Trophoblast cell (in vitro differentiated cells and primary cell): ENCODE data around the gene KIF5A.
A peak's percentile ranks its signal among the peaks of the same experiment; 100 is the strongest.

ENCODE experiments used
- DNase-seq, 2 donors: peaks; one replicate each; pipeline ENCODE4 v3.0.0-alpha.2; 2016
- H2AFZ ChIP-seq: 2 replicates; pipeline ENCODE4 v1.6.1; 2013; ENCODE audit warnings: low read length, moderate library complexity, mild to moderate bottlenecking; ENCODE audit not compliant: insufficient read depth, poor library complexity
- H2AK5ac ChIP-seq: 2 replicates; pipeline ENCODE4 v1.6.1; 2013; ENCODE audit warnings: mild to moderate bottlenecking, low read length
- H2BK120ac ChIP-seq: 2 replicates; pipeline ENCODE4 v1.6.1; 2013; ENCODE audit warnings: low read length, mild to moderate bottlenecking, moderate library complexity; ENCODE audit not compliant: insufficient read depth, poor library complexity
- H2BK12ac ChIP-seq: 2 replicates; pipeline ENCODE4 v1.6.1; 2013; ENCODE audit warnings: mild to moderate bottlenecking, low read length, moderate library complexity
- H2BK5ac ChIP-seq: 2 replicates; pipeline ENCODE4 v1.6.1; 2013; ENCODE audit warnings: low read length, low read depth, moderate library complexity, mild to moderate bottlenecking; ENCODE audit not compliant: poor library complexity
- H3K14ac ChIP-seq: 2 replicates; pipeline ENCODE4 v1.6.1; 2013; ENCODE audit warnings: mild to moderate bottlenecking, low read length
- H3K18ac ChIP-seq: 2 replicates; pipeline ENCODE4 v1.6.1; 2013; ENCODE audit warnings: mild to moderate bottlenecking, low read length
- H3K23ac ChIP-seq: 2 replicates; pipeline ENCODE4 v1.6.1; 2013; ENCODE audit warnings: low read length
- H3K27ac ChIP-seq: 2 replicates; pipeline ENCODE4 v1.5.1; 2013; ENCODE audit warnings: low read depth, mild to moderate bottlenecking, inconsistent platforms, low read length, moderate library complexity
- H3K27me3 ChIP-seq: 2 replicates; pipeline ENCODE4 v1.6.1; 2013; ENCODE audit warnings: inconsistent platforms, mild to moderate bottlenecking, low read length, moderate library complexity; ENCODE audit not compliant: insufficient read depth
- H3K36me3 ChIP-seq, 2 experiments: 1 replicate in 1 of 2; 2 replicates in 1 of 2; pipeline ENCODE4 v1.6.1; 2013; ENCODE audit warnings: low read length in 2 of 2, mild to moderate bottlenecking in 2 of 2, moderate library complexity in 1 of 2; ENCODE audit not compliant: insufficient read depth in 2 of 2, control insufficient read depth in 1 of 2
- H3K4ac ChIP-seq: 2 replicates; pipeline ENCODE4 v1.6.1; 2013; ENCODE audit warnings: low read depth, mild to moderate bottlenecking, low read length, moderate library complexity
- H3K4me1 ChIP-seq, 2 experiments: 1 replicate in 1 of 2; 2 replicates in 1 of 2; pipeline ENCODE4 v1.6.1; 2013; ENCODE audit warnings: low read length in 2 of 2, mild to moderate bottlenecking in 2 of 2, moderate library complexity in 1 of 2; ENCODE audit not compliant: insufficient read depth in 2 of 2, control insufficient read depth in 1 of 2
- H3K4me2 ChIP-seq: 2 replicates; pipeline ENCODE4 v1.6.1; 2013; ENCODE audit warnings: inconsistent platforms, mild to moderate bottlenecking, low read length, moderate library complexity
- H3K4me3 ChIP-seq: 2 replicates; pipeline ENCODE4 v1.5.1; 2013; ENCODE audit warnings: mild to moderate bottlenecking, low read depth, low read length, inconsistent platforms
- H3K79me1 ChIP-seq: one replicate; pipeline ENCODE4 v1.6.1; 2013; ENCODE audit warnings: low read length
- H3K79me2 ChIP-seq: 2 replicates; pipeline ENCODE4 v1.6.1; 2013; ENCODE audit warnings: low read length, mild to moderate bottlenecking; ENCODE audit not compliant: control insufficient read depth, insufficient read depth, poor library complexity
- H3K9ac ChIP-seq: 2 replicates; pipeline ENCODE4 v1.6.1; 2013; ENCODE audit warnings: mild to moderate bottlenecking, low read length
- H3K9me3 ChIP-seq: 2 replicates; pipeline ENCODE4 v1.6.1; 2013; ENCODE audit warnings: low read depth, mild to moderate bottlenecking, control low read depth, inconsistent platforms, low read length; ENCODE audit not compliant: insufficient read depth
- H4K12ac ChIP-seq: 2 replicates; pipeline ENCODE4 v1.6.1; 2013; ENCODE audit warnings: low read depth, mild to moderate bottlenecking, low read length, moderate library complexity
- H4K8ac ChIP-seq: 2 replicates; pipeline ENCODE4 v1.6.1; 2013; ENCODE audit warnings: low read depth, mild to moderate bottlenecking, low read length, moderate library complexity
- H4K91ac ChIP-seq: one replicate; pipeline ENCODE4 v1.6.1; 2013; ENCODE audit warnings: low read depth, mild to moderate bottlenecking, low read length, moderate library complexity
- WGBS: extraction: QIAGEN DNeasy Blood & Tissue Kit; methylation state at CpG from one replicate; pipeline ENCODE4 v1.1.7; 2013; ENCODE audit warnings: missing lambda C conversion rate; ENCODE audit not compliant: insufficient read length, insufficient coverage; ENCODE audit errors: extremely low coverage; 5-methylcytosine and 5-hydroxymethylcytosine counted together

The KIF5A gene

DNA sequence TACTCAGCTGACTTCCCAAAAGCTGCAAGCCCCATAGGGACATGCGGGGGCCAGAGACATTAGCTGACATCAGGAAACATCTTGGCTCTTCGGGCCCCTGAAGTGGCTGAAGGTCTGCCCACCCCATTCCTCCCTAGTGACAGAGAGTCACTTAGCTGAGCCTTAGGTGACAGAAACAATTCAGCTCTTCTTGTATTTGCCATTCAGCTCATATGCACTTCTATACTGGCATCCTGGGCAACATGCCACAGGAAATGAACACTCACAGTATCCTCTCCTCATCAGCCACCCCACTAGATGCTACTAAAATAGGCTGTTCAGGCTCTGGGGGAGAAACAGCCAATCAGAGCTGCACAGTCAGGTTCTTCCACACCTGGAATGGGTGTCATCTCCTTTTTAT, 6.3 kb upstream of the KIF5A start:
- no CpG with 5 or more reads among the region's 2 CpGs for WGBS
- H3K4me2 ChIP-seq: no peak overlapping the region
- H3K79me2 ChIP-seq: peaks cover 8% of the 10 kb centered on the region
- peaks cover 7% of the 10 kb centered on the region in 2 experiments for H3K4me1 ChIP-seq
- DNase-seq: no peak
- no peak overlapping the region for H3K14ac ChIP-seq
- H2BK5ac ChIP-seq: no peak overlapping the region
- no peak overlapping the region for H3K18ac ChIP-seq
- H3K27me3 ChIP-seq: peaks cover under 1% of the 10 kb centered on the region
- peak overlapping the region; percentile 27 for H3K4ac ChIP-seq
- peaks cover 5% of the 10 kb centered on the region for H3K79me1 ChIP-seq
- no peak overlapping the region for H2BK120ac ChIP-seq
- H3K36me3 ChIP-seq: peaks cover 17 to 34% of the 10 kb centered on the region in 2 experiments
- H3K23ac ChIP-seq: no peak overlapping the region
- no peak overlapping the region for H4K91ac ChIP-seq
- no peak overlapping the region for H2AK5ac ChIP-seq
- H2BK12ac ChIP-seq: no peak overlapping the region
- H3K4me3 ChIP-seq: no peak overlapping the region
- H3K9ac ChIP-seq: no peak overlapping the region
- H4K12ac ChIP-seq: no peak overlapping the region
- no peaks in the 10 kb centered on the region for H3K9me3 ChIP-seq
- no peak overlapping the region for H4K8ac ChIP-seq
- H3K27ac ChIP-seq: no peak overlapping the region
- no peak overlapping the region for H2AFZ ChIP-seq

DNA sequence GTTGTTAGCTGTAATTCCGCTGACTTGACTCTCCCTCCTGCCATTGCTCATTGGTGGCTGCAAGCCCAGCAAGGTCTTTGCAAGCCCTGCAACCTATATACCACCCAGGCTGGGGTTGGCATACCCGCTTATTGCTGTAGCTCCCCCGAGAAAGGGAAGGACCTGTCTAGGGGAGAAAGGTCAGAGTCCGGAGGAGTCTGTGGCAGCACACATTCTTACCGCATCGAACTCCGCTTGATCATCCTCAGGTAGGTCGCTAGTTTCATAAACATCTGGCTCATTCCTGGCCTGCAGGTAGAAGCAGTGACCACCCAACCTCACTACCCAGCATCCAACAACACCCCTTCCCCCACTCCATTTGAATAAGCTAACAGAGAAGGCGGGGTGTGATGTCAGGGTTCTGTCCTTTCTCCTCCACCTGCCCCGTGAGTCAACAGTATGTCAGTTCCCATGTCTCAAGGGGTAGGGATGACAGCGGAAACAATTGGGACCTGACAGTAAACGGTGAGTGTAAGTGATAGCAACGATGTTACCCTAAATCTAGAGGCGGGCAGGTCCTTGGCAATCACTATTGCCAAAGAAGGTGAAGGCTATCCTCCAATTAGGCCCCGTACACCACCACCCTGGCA, 3.9 kb upstream of the KIF5A start:
- peak overlapping the region; percentile 95 for H4K8ac ChIP-seq

DNA sequence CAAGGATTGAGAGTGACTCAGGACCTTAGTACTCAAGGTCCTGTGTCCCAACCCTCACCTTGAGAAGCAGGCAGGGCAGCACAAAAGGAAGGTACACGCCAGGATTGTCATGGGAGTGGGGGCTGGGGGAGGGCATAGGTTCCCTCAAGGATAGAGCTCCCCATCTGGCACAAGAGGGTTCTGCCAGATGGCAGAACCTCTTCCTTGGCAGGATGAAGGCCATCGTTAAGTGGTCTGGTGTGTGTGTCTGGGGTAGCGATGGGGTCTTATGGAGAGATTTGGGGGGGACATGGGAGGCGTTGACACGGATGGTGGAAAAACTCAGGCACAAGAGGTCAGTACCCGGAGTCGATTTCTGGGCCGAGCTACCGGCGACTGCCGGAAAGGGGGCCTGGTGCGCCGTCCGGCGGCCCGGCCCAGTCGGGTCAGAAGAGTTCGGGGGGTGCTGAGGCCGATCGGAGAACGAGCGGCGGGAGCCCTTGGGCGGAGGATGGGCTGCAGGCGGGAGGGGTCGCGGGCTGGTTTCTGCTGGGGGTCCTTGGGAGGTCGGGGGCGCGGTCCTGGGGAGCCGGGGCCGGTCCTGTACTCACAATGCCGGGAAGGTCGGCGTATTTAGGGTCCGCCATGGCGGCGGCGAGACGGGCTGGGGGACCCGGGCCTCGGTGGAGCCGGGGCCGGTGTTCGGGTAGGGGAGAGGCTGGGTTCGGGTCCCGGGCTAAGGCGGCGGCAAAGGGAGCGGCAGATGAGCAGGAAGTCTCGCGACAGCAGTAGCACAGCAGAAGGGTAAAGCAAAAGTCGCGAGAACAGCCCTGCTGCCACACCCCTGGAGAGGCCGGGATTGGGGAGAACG, 3.2 kb upstream of the KIF5A start, which contains the start of gene DCTN2:
Gene DCTN2 (minus strand): TSS at position 755 of the 850 bp plus-strand sequence. CDS start 129 bp downstream, at position 626.
- Histone ChIP-seq H3K4me3 (peak within 1 kb of the TSS; percentile 96), H3K79me1 (peaks cover 5% of the 10 kb centered on the region), H3K27me3 (peaks cover 22% of the 10 kb centered on the region), H3K9ac (peak within 1 kb of the TSS; percentile 99), H3K18ac (peak within 1 kb of the TSS; percentile 98), H3K27ac (no peak within 1 kb of the TSS), H3K79me2 (peaks cover 8% of the 10 kb centered on the region), H3K9me3 (peaks cover 3% of the 10 kb centered on the region), H3K4me1 (peaks cover 7% of the 10 kb centered on the region in 2 experiments), H4K12ac (peak within 1 kb of the TSS; percentile 89), H3K23ac (no peak within 1 kb of the TSS), H3K14ac (peak within 1 kb of the TSS; percentile 90), H2AK5ac (peak within 1 kb of the TSS; percentile 73), H2BK120ac (peak within 1 kb of the TSS; percentile 84), H2BK12ac (no peak within 1 kb of the TSS), H2AFZ (peak within 1 kb of the TSS; percentile 88), H3K36me3 (peaks cover 7 to 13% of the 10 kb centered on the region in 2 experiments), H3K4me2 (peak within 1 kb of the TSS; percentile 87), H2BK5ac (peak within 1 kb of the TSS; percentile 87), H3K4ac (peak within 1 kb of the TSS; percentile 93), H4K8ac (peak within 1 kb of the TSS; percentile 95), H4K91ac (peak within 1 kb of the TSS; percentile 91)
- WGBS: no CpG with 5 or more reads among the region's 56 CpGs
- peak; percentile 96 to 98 for DNase-seq

More for the DNA sequence above, 3.9 kb upstream of the KIF5A start:
- Histone ChIP-seq H3K79me1 (peaks cover 5% of the 10 kb centered on the region), H3K4me2 (peak overlapping the region; percentile 87), H2AFZ (no peak overlapping the region), H3K36me3 (peaks cover 9 to 19% of the 10 kb centered on the region in 2 experiments), H4K91ac (no peak overlapping the region), H3K4ac (peak overlapping the region; percentile 93), H3K9me3 (peaks cover 3% of the 10 kb centered on the region), H3K27ac (no peak overlapping the region), H3K79me2 (peaks cover 8% of the 10 kb centered on the region), H3K9ac (peak overlapping the region; percentile 99), H4K12ac (no peak overlapping the region), H3K18ac (no peak overlapping the region), H2BK5ac (no peak overlapping the region), H2AK5ac (peak overlapping the region; percentile 33), H3K4me3 (peak overlapping the region; percentile 96), H2BK12ac (no peak overlapping the region), H3K14ac (no peak overlapping the region), H3K27me3 (peaks cover 22% of the 10 kb centered on the region), H3K23ac (no peak overlapping the region), H2BK120ac (no peak overlapping the region), H3K4me1 (peaks cover 7% of the 10 kb centered on the region in 2 experiments)
- DNase-seq: peak in 1 of 2 donors; percentile 18
- WGBS: no CpG with 5 or more reads among the region's 15 CpGs

DNA sequence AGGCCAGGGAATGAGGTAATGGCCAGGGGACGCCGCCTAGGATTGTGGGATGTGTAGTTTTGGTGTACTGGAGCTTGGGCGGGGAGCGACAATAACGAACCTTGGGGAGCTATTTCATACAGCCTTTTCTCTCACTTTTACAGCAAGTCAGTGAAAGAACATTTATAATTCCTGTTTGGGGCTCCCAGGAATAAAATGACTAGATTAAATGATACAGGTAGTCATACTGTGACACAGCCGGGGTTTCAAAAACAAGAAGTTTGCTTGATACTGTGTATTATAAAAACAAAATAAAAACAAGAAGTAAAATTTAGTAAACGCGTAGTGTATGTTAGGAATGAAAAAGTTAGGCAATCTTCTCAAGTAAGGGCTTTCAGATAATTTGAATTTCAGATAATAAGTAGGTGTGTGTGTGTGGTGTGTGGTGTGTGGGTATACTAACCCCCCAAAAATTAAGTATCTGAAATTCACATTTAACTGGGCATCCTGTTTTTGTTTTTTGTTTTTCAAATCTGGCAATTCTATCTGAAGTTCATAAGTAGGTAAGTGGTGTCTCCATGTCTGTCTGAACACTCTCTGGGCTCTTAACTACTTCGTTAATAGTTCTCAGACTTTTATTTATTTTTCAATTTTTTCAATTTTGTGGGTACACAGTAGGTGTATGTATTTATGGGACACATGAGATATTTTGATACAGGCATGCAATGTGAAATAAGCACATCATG, 2.4 kb upstream of the KIF5A start:
- H3K14ac ChIP-seq: no peak overlapping the region
- H3K79me1 ChIP-seq: peaks cover 5% of the 10 kb centered on the region
- no peak overlapping the region for H2BK120ac ChIP-seq
- peaks cover 22% of the 10 kb centered on the region for H3K27me3 ChIP-seq
- no peak overlapping the region for H4K8ac ChIP-seq
- peaks cover 3% of the 10 kb centered on the region for H3K9me3 ChIP-seq
- WGBS: no CpG with 5 or more reads among the region's 9 CpGs
- no peak overlapping the region for H3K4me3 ChIP-seq
- H3K9ac ChIP-seq: no peak overlapping the region
- H3K79me2 ChIP-seq: peaks cover 8% of the 10 kb centered on the region
- peak overlapping the region; percentile 35 for H3K4me2 ChIP-seq
- H3K4ac ChIP-seq: no peak overlapping the region
- DNase-seq: no peak
- no peak overlapping the region for H4K91ac ChIP-seq
- H3K4me1 ChIP-seq: peaks cover 7% of the 10 kb centered on the region in 2 experiments
- H3K18ac ChIP-seq: no peak overlapping the region
- H2AFZ ChIP-seq: no peak overlapping the region
- no peak overlapping the region for H3K23ac ChIP-seq
- H3K36me3 ChIP-seq: peaks cover 5 to 11% of the 10 kb centered on the region in 2 experiments
- no peak overlapping the region for H2BK5ac ChIP-seq
- no peak overlapping the region for H2BK12ac ChIP-seq
- no peak overlapping the region for H3K27ac ChIP-seq
- no peak overlapping the region for H4K12ac ChIP-seq
- H2AK5ac ChIP-seq: no peak overlapping the region
